Measurements from ENCODE around the gene IL4R. TPM values are rescaled to one million over a fixed set of nuclear protein-coding genes. Genes with fewer than 3 reads are reported as not detected.

Gene IL4R
- total and polyA plus RNA-seq, 10 of the 15 experiments (the other 5 are each of a cell fraction or from before 2014, with no cell fraction given) = 2.6 to 70.4 (median 36.6) TPM

DNA sequence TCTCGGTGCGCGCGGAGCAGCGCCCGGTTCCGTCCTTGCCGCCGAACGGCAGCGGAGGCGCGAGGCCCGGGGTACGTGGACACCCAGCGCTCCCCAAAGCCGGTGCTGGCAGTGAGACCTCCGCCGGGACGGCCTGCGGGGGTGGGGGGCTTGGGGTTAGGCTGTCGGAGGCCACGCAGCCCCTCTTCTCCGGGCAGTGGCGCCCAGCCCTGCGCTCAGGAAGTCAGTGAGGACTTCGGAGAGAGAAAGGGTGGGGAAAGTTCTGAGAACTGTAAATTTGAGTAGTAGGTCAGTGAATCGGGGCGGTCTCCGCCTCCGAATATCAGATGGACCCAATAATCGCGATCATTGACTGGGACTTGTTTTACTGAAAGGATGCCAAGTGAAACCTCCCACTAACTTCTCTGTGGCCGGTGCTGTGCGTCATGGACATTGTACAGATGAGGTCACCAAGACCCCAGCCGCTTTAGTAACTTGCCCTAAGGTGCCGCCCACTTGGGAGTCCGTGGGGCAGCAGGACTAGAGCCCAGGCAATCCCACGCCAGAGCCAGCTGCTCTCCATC, 468 bp downstream of the IL4R start (continued):
- TF ChIP-seq MYC (IDR thresholded peaks at IDR 0.05; ENCODE audit: insufficient read depth, insufficient read length, insufficient replicate concordance, low read length, severe bottlenecking) (no peak), TBL1XR1 (IDR thresholded peaks at IDR 0.05; ENCODE audit: low read depth, low read length) (no peak), YY1 (IDR thresholded peaks at IDR 0.05; ENCODE audit: low read depth, low read length) (no peak; the same call in 1 of the 2 replicates), JUND (IDR thresholded peaks at IDR 0.05; ENCODE audit: low read depth, low read length) (no peak), REST (IDR thresholded peaks at IDR 0.05; ENCODE audit: low read depth, low read length) (no peak), NFIC (IDR thresholded peaks at IDR 0.05; ENCODE audit: low read depth, low read length) (no peak), RBBP5 (conservative IDR thresholded peaks at IDR 0.05) (no peak), SUPT20H (IDR thresholded peaks at IDR 0.05; ENCODE audit: borderline replicate concordance, control insufficient read depth, low read depth, low read length) (no peak), YBX1 (IDR thresholded peaks at IDR 0.05) (no peak), JUNB (IDR thresholded peaks at IDR 0.05) (0 out of 2 replicates have a peak, but pooled peaks have one; percentile 4), POLR2AphosphoS2 (IDR thresholded peaks at IDR 0.05; ENCODE audit: low read depth, low read length) (no peak), SMARCA5 (IDR thresholded peaks at IDR 0.05) (peak; percentile 70), MYB (IDR thresholded peaks at IDR 0.05; ENCODE audit: borderline replicate concordance, low read depth, low read length) (no peak), EGR1 (IDR thresholded peaks at IDR 0.05; ENCODE audit: borderline replicate concordance in 1 of 2, low read depth in 2 of 2, low read length in 2 of 2) (peak in 1 of 2 experiments; percentile 40; a peak in 1 of 3 replicates), RUNX3 (IDR thresholded peaks at IDR 0.05; ENCODE audit: low read length) (no peak; the same call in 1 of the 2 replicates), ZNF384 (IDR thresholded peaks at IDR 0.05; ENCODE audit: borderline replicate concordance, low read depth, low read length) (no peak), HDGF (IDR thresholded peaks at IDR 0.05) (no peak), RAD51 (IDR thresholded peaks at IDR 0.05) (no peak), ZNF207 (IDR thresholded peaks at IDR 0.05; ENCODE audit: borderline replicate concordance) (no peak), ETV6 (conservative IDR thresholded peaks at IDR 0.05 in 1 of 2, IDR thresholded peaks at IDR 0.05 in 1 of 2; ENCODE audit: borderline replicate concordance in 1 of 2, low read depth in 1 of 2) (no peak), CHD2 (IDR thresholded peaks at IDR 0.05; ENCODE audit: borderline replicate concordance, low read depth, low read length) (no peak), ZBTB4 (CRISPR knock-in tag; IDR thresholded peaks at IDR 0.05) (no peak), NFXL1 (IDR thresholded peaks at IDR 0.05; ENCODE audit: borderline replicate concordance) (no peak)
- TF ChIP-seq, protein P1, sequence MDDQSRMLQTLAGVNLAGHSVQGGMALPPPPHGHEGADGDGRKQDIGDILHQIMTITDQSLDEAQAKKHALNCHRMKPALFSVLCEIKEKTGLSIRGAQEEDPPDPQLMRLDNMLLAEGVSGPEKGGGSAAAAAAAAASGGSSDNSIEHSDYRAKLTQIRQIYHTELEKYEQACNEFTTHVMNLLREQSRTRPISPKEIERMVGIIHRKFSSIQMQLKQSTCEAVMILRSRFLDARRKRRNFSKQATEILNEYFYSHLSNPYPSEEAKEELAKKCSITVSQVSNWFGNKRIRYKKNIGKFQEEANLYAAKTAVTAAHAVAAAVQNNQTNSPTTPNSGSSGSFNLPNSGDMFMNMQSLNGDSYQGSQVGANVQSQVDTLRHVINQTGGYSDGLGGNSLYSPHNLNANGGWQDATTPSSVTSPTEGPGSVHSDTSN (IDR thresholded peaks at IDR 0.05; ENCODE audit: insufficient replicate concordance, low read depth, low read length) = no peak
